CD4-positive, alpha-beta T cell treated with Interleukin-4 for 4 hours (primary cell): ENCODE measurements around the gene MAB21L2.

Experiments
- DNase-seq: peaks from one replicate; pipeline ENCODE4 v3.0.0-alpha.2; 2020

MAB21L2 gene

DNA sequence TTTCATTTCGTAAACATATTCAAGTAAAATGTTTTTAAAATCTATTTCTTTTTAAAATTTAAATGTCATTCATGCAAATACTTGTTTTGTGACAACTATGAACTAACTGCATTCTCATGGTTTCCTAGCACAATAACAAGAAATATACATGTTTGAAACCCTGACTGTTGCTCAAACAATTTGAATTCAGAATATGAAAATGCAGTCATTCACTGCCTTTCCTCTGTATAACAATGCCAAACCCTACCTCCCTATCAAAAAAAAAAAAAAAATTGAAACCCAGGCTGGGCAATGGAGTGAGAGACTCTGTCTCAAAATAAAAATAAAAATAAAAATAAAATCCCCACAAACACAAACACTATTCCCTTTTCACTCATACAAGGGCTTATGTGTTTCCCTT lies 42.1 kb downstream of the MAB21L2 start:
- no peak for DNase-seq

DNA sequence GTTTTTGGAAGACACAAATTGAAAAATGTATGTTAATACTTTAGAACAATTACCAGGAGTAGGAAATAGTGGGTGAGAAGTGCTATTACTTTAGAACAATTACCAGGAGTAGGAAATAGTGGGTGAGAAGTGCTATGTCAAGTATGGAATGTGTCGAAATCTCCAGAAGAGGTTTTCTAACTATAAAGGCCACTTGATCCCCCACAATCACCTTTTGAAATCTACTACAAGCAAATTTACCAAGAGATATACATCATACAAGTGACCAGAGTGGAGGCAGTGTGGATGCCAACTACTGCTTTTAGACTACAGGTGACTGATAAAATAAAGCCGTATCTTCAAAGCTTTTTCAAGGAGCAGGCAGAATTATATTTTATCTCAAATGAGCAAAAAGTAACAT lies 43.1 kb downstream of the MAB21L2 start:
- no peak for DNase-seq

DNA sequence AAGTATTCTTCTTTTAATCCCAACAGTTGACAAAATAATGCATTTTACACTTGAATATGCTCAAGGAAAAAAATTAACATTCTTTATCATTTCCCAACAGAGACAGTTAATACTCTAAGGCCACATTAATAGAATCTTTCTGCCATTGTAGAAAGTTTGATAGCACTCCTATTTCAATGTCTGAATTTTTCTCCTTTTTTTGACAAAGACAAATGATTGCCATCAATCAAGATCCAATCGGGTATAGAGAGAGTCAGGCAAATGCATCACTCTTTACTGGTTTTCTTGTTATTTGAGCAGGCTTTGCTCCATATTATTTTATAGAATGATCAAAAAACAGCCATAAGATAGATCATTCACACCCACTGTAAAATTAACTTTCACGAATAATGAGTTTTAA lies 46.1 kb downstream of the MAB21L2 start:
- DNase-seq = no peak

DNA sequence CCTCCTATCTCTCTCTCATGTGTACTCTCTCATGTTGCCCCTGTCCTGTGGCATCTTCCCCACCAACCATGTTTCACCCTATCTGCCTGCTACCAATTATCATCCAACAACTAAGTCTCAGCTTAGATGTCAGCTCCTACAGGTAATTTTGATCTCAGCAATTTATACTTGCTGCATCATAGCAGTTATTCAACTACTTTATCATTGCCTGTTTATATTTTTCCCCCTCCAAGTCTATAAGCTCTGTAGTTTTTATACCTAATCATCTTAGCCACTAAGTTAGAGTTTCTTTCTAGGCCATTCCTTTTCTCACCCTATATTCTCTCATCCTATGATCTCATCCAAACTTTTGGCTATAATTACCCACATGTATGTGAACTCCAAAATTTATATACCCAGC lies 50.7 kb downstream of the MAB21L2 start:
- DNase-seq = no peak
